Keratinocyte (primary cell): ENCODE measurements around the gene MRPL16.
"Not testable (repeated sequence)": the region's sequence is repeated elsewhere in the genome, so short reads cannot be mapped to it uniquely, and the experiment has no call there.

ENCODE experiments used
- CTCF ChIP-seq, 3 experiments: IDR thresholded peaks in 1 of 3; conservative IDR thresholded peaks in 1 of 3; optimal IDR thresholded peaks in 1 of 3; 2 replicates in 2 of 3; 3 replicates in 1 of 3; pipeline versions ENCODE3 to v1.5.1; 2011; ENCODE audit warnings: low read length in 3 of 3, mild to moderate bottlenecking in 3 of 3, moderate library complexity in 2 of 3, control low read depth in 1 of 3, inconsistent platforms in 1 of 3; ENCODE audit not compliant: insufficient read depth in 2 of 3; ENCODE audit errors: extremely low read depth in 1 of 3
- EZH2 ChIP-seq: IDR thresholded peaks from one replicate; pipeline ENCODE4 v1.6.1; 2012; ENCODE audit warnings: inconsistent platforms, mild to moderate bottlenecking, low read length, moderate library complexity

GRCh38 chr11:59848439-59848838 lies 37.9 kb upstream of the MRPL16 start:
- not testable (repeated sequence) for TF ChIP-seq CTCF (optimal IDR thresholded peaks at IDR 0.05 in 1 of 3, IDR thresholded peaks at IDR 0.05 in 1 of 3, conservative IDR thresholded peaks at IDR 0.05 in 1 of 3; ENCODE audit: extremely low read depth in 1 of 3, insufficient read depth in 2 of 3, low read length in 3 of 3); EZH2
